Uterus (tissue), 2 donors: ENCODE results near the gene MYL11.

Experiments
- POLR2A ChIP-seq, 2 donors: fragments of 450-650 bp; IDR thresholded peaks; one replicate each; pipeline ENCODE4 v1.6.1; 2016; ENCODE audit warnings: antibody characterized with exemption in 2 of 2, mild to moderate bottlenecking in 1 of 2, moderate library complexity in 1 of 2
- TF ChIP-seq, protein P1 (sequence below), 4 experiments: fragments of 200-600 bp in 2 of 4; fragments of 450-650 bp in 2 of 4; sonication (generic) in 2 of 4; IDR thresholded peaks; one replicate each; pipeline ENCODE4 v1.5.1; 2016 to 2019; ENCODE audit warnings: antibody characterized with exemption in 4 of 4, mild to moderate bottlenecking in 2 of 4, moderate library complexity in 1 of 4

DNA sequence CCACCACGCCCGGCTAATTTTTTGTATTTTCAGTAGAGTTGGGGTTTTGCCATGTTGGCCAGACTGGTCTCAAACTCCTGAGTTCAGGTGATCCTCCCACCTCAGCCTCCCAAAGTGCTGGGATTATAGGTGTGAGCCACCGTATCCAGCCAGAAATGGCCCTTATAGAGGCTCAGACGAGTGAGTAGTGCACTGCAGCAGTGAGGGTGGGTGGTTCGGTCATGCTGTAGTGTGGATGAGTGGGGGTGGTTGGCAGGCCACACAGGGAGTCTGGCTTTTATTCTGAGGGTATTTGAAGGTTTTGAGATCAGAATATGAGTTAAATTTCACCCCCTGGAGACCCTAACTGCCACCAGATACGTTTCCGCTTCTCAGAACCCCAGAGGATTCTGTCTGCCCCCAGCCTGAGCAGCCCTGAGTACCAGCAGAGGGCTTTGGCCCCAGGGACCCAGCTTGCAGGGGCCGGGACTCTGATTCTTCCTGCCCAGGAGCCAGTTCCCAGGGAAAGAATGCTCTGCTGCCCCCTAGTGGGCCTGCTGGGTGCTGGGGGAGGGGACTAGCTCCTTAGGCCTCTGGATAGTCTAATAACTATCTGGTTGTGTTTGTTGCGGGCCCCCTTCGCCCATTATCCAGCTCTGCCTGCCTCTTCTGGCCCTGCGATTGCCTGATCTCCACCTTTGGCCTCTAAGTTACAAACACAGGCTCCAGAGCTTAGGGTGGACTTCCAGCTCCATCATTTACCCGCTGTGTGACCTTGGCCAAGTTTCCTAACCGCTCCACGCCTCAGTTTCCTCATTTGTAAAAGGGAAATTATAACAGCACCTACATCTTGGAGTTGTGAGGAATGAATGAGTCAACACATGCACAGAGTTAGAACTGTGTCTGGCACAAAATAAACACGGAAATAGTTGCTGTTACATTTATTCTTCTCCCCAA lies 34.8 kb downstream of the MYL11 start:
- TF ChIP-seq POLR2A (IDR thresholded peaks at IDR 0.05): no peak
- TF ChIP-seq, protein P1, sequence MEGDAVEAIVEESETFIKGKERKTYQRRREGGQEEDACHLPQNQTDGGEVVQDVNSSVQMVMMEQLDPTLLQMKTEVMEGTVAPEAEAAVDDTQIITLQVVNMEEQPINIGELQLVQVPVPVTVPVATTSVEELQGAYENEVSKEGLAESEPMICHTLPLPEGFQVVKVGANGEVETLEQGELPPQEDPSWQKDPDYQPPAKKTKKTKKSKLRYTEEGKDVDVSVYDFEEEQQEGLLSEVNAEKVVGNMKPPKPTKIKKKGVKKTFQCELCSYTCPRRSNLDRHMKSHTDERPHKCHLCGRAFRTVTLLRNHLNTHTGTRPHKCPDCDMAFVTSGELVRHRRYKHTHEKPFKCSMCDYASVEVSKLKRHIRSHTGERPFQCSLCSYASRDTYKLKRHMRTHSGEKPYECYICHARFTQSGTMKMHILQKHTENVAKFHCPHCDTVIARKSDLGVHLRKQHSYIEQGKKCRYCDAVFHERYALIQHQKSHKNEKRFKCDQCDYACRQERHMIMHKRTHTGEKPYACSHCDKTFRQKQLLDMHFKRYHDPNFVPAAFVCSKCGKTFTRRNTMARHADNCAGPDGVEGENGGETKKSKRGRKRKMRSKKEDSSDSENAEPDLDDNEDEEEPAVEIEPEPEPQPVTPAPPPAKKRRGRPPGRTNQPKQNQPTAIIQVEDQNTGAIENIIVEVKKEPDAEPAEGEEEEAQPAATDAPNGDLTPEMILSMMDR (IDR thresholded peaks at IDR 0.05): peak; percentile 90 to 95 (median 92)
